ENCODE measurements around the gene ABHD6. TPM values are rescaled to one million over a fixed set of nuclear protein-coding genes. Genes with fewer than 3 reads are reported as not detected.
"Not testable (repeated sequence)": the region's sequence is repeated elsewhere in the genome, so short reads cannot be mapped to it uniquely, and the experiment has no call there.

The ABHD6 gene
- total RNA-seq, 1 donor from 2014 or later: 9.5 TPM

- no peak for DNase-seq (ENCODE audit: extremely low read depth, low read depth, low spot score)
Measured at GRCh38 chr3:58337190-58337589, 99.6 kb downstream of the ABHD6 start.

GRCh38 chr3:58339146-58339545, 101.6 kb downstream of the ABHD6 start:
- not testable (repeated sequence) for DNase-seq (ENCODE audit: extremely low read depth, low read depth, low spot score)

- DNase-seq (ENCODE audit: extremely low read depth, low read depth, low spot score): no peak
Measured at GRCh38 chr3:58340594-58341244, 103.1 kb downstream of the ABHD6 start.

DNA sequence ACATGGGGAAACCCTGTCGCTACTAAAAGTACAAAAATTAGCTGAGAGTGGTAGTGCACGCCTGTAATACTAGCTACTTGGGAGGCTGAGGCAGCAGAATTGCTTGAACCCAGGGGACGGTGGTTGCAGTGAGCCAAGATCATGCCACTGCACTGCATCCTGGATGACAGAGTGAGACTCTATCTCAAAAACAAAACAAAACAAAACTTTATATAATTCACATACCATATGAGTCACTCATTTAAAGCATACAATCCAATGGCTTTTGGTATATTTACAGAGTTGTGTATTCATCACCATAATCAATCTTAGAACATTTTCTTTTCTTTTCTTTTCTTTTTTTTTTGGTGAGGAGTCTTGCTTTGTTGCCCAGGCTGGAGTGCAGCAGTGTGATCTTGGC, 103.8 kb downstream of the ABHD6 start:
- DNase-seq (ENCODE audit: extremely low read depth, low read depth, low spot score): no peak

DNA sequence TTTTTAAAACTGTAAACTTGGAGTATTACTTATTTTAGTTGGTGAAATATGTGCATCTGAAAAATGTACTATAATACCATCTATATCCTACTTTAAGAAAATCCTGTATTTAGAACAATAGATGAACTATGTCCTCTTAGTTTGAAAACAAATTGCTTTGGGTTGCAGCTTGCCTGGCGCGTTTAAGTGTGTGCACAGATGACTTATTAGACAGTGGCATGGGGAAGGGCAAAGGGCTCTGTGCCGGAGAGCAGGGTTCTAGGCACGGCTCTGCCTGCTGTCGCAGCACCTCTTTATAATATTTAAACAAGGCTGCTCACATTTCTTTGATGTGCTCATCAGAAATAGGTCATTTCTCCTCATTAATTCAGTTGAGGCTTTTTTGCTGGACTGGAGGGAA, 105.1 kb downstream of the ABHD6 start:
- DNase-seq (ENCODE audit: extremely low read depth, low read depth, low spot score): no peak

Other genes starting within 250 kb of the ABHD6 start
- 688 and 782 TPM in 2 replicates for gene FLNB, start 229.4 kb upstream of the ABHD6 start, total RNA-seq
- 0.78 and 1.5 TPM in 2 replicates for gene DNASE1L3, start 26.8 kb upstream of the ABHD6 start, total RNA-seq
- 6.5 and 9.1 TPM in 2 replicates for gene RPP14, start 68.5 kb downstream of the ABHD6 start, total RNA-seq
- 6.5 and 8.1 TPM in 2 replicates for gene HTD2, start 68.7 kb downstream of the ABHD6 start, total RNA-seq
- 20.8 and 21.9 TPM in 2 replicates for gene PXK, start 95.1 kb downstream of the ABHD6 start, total RNA-seq
- gene PDHB, start 196.0 kb downstream of the ABHD6 start, total RNA-seq: 59.5 and 60.0 TPM in 2 replicates

Data from glomerular endothelial cell (primary cell).